Neuronal stem cell (in vitro differentiated cells): ENCODE results near the gene RAP1GAP.
A peak's percentile ranks its signal among the peaks of the same experiment; 100 is the strongest.
"Not testable (repeated sequence)": the region's sequence is repeated elsewhere in the genome, so short reads cannot be mapped to it uniquely, and the experiment has no call there.

Source experiments
- DNase-seq: peaks from one replicate; pipeline ENCODE4 v3.0.0-alpha.2; 2013; ENCODE audit warnings: low spot score
- H2AFZ ChIP-seq: one replicate; pipeline ENCODE4 v1.6.1; 2013; ENCODE audit warnings: mild to moderate bottlenecking, low read length, inconsistent platforms
- H2AK5ac ChIP-seq: 2 replicates; pipeline ENCODE4 v1.6.1; 2013; ENCODE audit warnings: low read depth, mild to moderate bottlenecking, inconsistent platforms, low read length, moderate library complexity, mixed read lengths
- H2BK120ac ChIP-seq: 2 replicates; pipeline ENCODE4 v1.6.1; 2013; ENCODE audit warnings: low read depth, mild to moderate bottlenecking, inconsistent platforms, low read length, moderate library complexity, mixed read lengths
- H2BK12ac ChIP-seq: one replicate; pipeline ENCODE4 v1.6.1; 2013; ENCODE audit warnings: low read length, inconsistent platforms
- H2BK15ac ChIP-seq: 2 replicates; pipeline ENCODE4 v1.6.1; 2013; ENCODE audit warnings: mild to moderate bottlenecking, low read length, inconsistent platforms, mixed read lengths
- H2BK5ac ChIP-seq: one replicate; pipeline ENCODE4 v1.6.1; 2013; ENCODE audit warnings: inconsistent platforms, mild to moderate bottlenecking, low read length, moderate library complexity
- H3K14ac ChIP-seq: one replicate; pipeline ENCODE4 v1.6.1; 2013; ENCODE audit warnings: low read length, inconsistent platforms
- H3K18ac ChIP-seq: 2 replicates; pipeline ENCODE4 v1.6.1; 2013; ENCODE audit warnings: low read length, inconsistent platforms
- H3K23ac ChIP-seq: 2 replicates; pipeline ENCODE4 v1.6.1; 2013; ENCODE audit warnings: low read depth, mild to moderate bottlenecking, mixed read lengths, low read length, inconsistent platforms; ENCODE audit not compliant: poor library complexity
- H3K27ac ChIP-seq: replicated peaks from 3 replicates; pipeline ENCODE4 v1.5.1; 2013; ENCODE audit warnings: low read length, inconsistent platforms
- H3K27me3 ChIP-seq, 3 experiments: 2 replicates each; pipeline ENCODE4 v1.6.1; 2013; ENCODE audit warnings: low read length in 3 of 3, mild to moderate bottlenecking in 2 of 3, inconsistent platforms in 1 of 3, low read depth in 1 of 3, mixed read lengths in 1 of 3, moderate library complexity in 1 of 3; ENCODE audit not compliant: control insufficient read depth in 3 of 3, insufficient read depth in 3 of 3
- H3K36me3 ChIP-seq, 2 donors: replicated peaks in 1 of 2; 2 replicates each; pipeline ENCODE4 v1.6.1; 2013; ENCODE audit warnings: low read length in 2 of 2; ENCODE audit not compliant: control insufficient read depth in 2 of 2, insufficient read depth in 2 of 2
- H3K4ac ChIP-seq: 2 replicates; pipeline ENCODE4 v1.6.1; 2013; ENCODE audit warnings: inconsistent platforms, mild to moderate bottlenecking, low read length, moderate library complexity
- H3K4me1 ChIP-seq, 2 donors: 1 replicate in 1 of 2; 2 replicates in 1 of 2; pipeline ENCODE4 v1.6.1; 2013; ENCODE audit warnings: low read length in 2 of 2, low read depth in 1 of 2; ENCODE audit not compliant: control insufficient read depth in 2 of 2, insufficient read depth in 1 of 2
- H3K4me2 ChIP-seq: one replicate; pipeline ENCODE4 v1.6.1; 2013; ENCODE audit warnings: mild to moderate bottlenecking, low read length, inconsistent platforms; ENCODE audit not compliant: insufficient read depth, poor library complexity, severe bottlenecking
- H3K4me3 ChIP-seq, 2 donors: 2 replicates each; pipeline ENCODE4 v1.5.1; 2013; ENCODE audit warnings: low read length in 2 of 2, mild to moderate bottlenecking in 2 of 2, inconsistent platforms in 1 of 2, moderate library complexity in 1 of 2
- H3K79me1 ChIP-seq: one replicate; pipeline ENCODE4 v1.6.1; 2013; ENCODE audit warnings: low read depth, mild to moderate bottlenecking, inconsistent platforms, low read length, moderate library complexity
- H3K9ac ChIP-seq: one replicate; pipeline ENCODE4 v1.6.1; 2013; ENCODE audit warnings: mild to moderate bottlenecking, low read depth, low read length, inconsistent platforms; ENCODE audit not compliant: poor library complexity
- H3K9me3 ChIP-seq, 2 donors: replicated peaks in 1 of 2; 2 replicates each; pipeline versions ENCODE3 to v1.6.1; 2013; ENCODE audit warnings: low read length in 2 of 2, mild to moderate bottlenecking in 2 of 2, inconsistent platforms in 1 of 2, low read depth in 1 of 2, mixed read lengths in 1 of 2, moderate library complexity in 1 of 2; ENCODE audit not compliant: control insufficient read depth in 2 of 2, insufficient read depth in 1 of 2
- H4K8ac ChIP-seq: one replicate; pipeline ENCODE4 v1.6.1; 2013; ENCODE audit warnings: low read depth, mild to moderate bottlenecking, inconsistent platforms, low read length, moderate library complexity
- H4K91ac ChIP-seq: one replicate; pipeline ENCODE4 v1.6.1; 2013; ENCODE audit warnings: low read length, low read depth, mild to moderate bottlenecking, inconsistent platforms; ENCODE audit not compliant: poor library complexity
- WGBS, 2 donors: extraction: QIAGEN DNeasy Blood & Tissue Kit; methylation state at CpG; one replicate each; pipeline ENCODE4 v1.1.7; 2013; ENCODE audit warnings: missing lambda C conversion rate in 2 of 2, mixed read lengths in 1 of 2; ENCODE audit not compliant: insufficient read length in 2 of 2, insufficient replicate concordance in 1 of 2; ENCODE audit errors: extremely low coverage in 2 of 2; 5-methylcytosine and 5-hydroxymethylcytosine counted together

Gene RAP1GAP

GRCh38 chr1:21633141-21633755 is 35.9 kb downstream of the RAP1GAP start:
- Histone ChIP-seq H3K27me3 (peaks cover 0 to 2% (median 0%) of the 10 kb centered on the region in 3 experiments), H3K9ac (no peak overlapping the region), H2AFZ (no peak overlapping the region), H2BK5ac (peak overlapping the region; percentile 68), H3K4me3 (peak overlapping the region in 1 of 2 donors; percentile 36), H3K9me3 (no peaks in the 10 kb centered on the region), H2AK5ac (peak overlapping the region; percentile 80), H3K79me1 (peaks cover 2% of the 10 kb centered on the region), H3K4ac (no peak overlapping the region), H3K27ac (no peak overlapping the region), H3K18ac (peak overlapping the region; percentile 84), H4K8ac (no peak overlapping the region), H2BK12ac (no peak overlapping the region), H2BK120ac (no peak overlapping the region), H2BK15ac (peak overlapping the region; percentile 86), H3K36me3 (no peaks in the 10 kb centered on the region), H3K14ac (no peak overlapping the region), H4K91ac (peak overlapping the region; percentile 42), H3K4me2 (no peak overlapping the region), H3K4me1 (peaks cover 16 to 21% of the 10 kb centered on the region in 2 donors), H3K23ac (peak overlapping the region; percentile 87)
- no peak for DNase-seq
- no CpG with 5 or more reads among the region's 7 CpGs for WGBS, 2 donors

GRCh38 chr1:21631944-21632887 is 36.9 kb downstream of the RAP1GAP start:
- Histone ChIP-seq H2BK120ac (no peak overlapping the region), H4K91ac (peak overlapping the region; percentile 33), H3K27me3 (peaks cover 0 to 2% (median 0%) of the 10 kb centered on the region in 3 experiments), H2BK12ac (peak overlapping the region; percentile 8), H3K36me3 (no peaks in the 10 kb centered on the region), H2BK5ac (peak overlapping the region; percentile 49), H3K4me3 (no peak overlapping the region), H3K4me1 (peaks cover 16 to 21% of the 10 kb centered on the region in 2 donors), H3K79me1 (peaks cover 2% of the 10 kb centered on the region), H2AK5ac (peak overlapping the region; percentile 68), H3K4me2 (no peak overlapping the region), H3K27ac (no peak overlapping the region), H3K4ac (no peak overlapping the region), H3K14ac (no peak overlapping the region), H2BK15ac (peak overlapping the region; percentile 83), H3K9me3 (no peaks in the 10 kb centered on the region), H3K23ac (peak overlapping the region; percentile 70), H4K8ac (no peak overlapping the region), H3K9ac (no peak overlapping the region), H2AFZ (peak overlapping the region; percentile 26), H3K18ac (peak overlapping the region; percentile 49)
- no peak for DNase-seq
- no CpG with 5 or more reads among the region's 19 CpGs for WGBS, 2 donors

GRCh38 chr1:21631590-21631943 is 37.6 kb downstream of the RAP1GAP start:
- H2BK12ac ChIP-seq: peak overlapping the region; percentile 8
- peak overlapping the region; percentile 70 for H3K23ac ChIP-seq
- H3K9ac ChIP-seq, H3K79me1 ChIP-seq, H3K4ac ChIP-seq, H3K9me3 ChIP-seq, H4K8ac ChIP-seq, H3K14ac ChIP-seq, DNase-seq, H3K36me3 ChIP-seq, H3K4me3 ChIP-seq, H3K27me3 ChIP-seq, H3K4me2 ChIP-seq, H2BK120ac ChIP-seq: not testable (repeated sequence)
- peak overlapping the region; percentile 49 for H2BK5ac ChIP-seq
- H2AK5ac ChIP-seq: peak overlapping the region; percentile 68
- peak overlapping the region; percentile 38 for H3K27ac ChIP-seq
- H4K91ac ChIP-seq: peak overlapping the region; percentile 33
- no CpG with 5 or more reads among the region's 8 CpGs for WGBS, 2 donors
- peaks cover 16 to 21% of the 10 kb centered on the region in 2 donors for H3K4me1 ChIP-seq
- H2BK15ac ChIP-seq: peak overlapping the region; percentile 83
- H2AFZ ChIP-seq: peak overlapping the region; percentile 26
- peak overlapping the region; percentile 49 for H3K18ac ChIP-seq
